ENCODE data around the gene CDH13.
A peak's percentile ranks its signal among the peaks of the same experiment; 100 is the strongest.

CDH13 gene

DNA sequence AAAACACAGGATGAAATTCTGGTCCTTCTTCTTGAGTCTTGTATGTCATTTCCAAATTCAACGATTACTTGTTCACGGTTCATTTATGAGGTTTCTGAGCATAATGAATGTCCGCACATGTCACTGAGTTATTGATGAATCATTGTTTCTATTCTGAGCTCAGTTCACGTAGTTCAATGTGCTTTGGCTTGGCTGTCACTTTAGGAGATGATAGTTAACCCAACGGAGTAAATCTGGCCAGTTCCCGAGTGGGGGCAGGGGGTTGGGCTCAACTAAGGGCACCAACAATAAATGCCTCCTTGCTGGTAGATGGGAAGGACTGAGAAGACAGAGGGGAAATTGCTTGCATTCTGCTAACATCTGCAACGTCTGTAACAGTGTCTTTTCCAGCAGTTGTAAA lies 941.6 kb downstream of the CDH13 start:
- no peak overlapping the region for H3K4me3 ChIP-seq (ENCODE audit: low read length)
- H3K4me2 ChIP-seq (ENCODE audit: low read length), result no peak overlapping the region
- H3K23ac ChIP-seq (ENCODE audit: low read length), result no peak overlapping the region
- no peaks in the 10 kb centered on the region for H3K36me3 ChIP-seq (ENCODE audit: control insufficient read depth, insufficient read depth, low read length)
- no peaks in the 10 kb centered on the region for H3K4me1 ChIP-seq (ENCODE audit: control insufficient read depth, low read depth, low read length)
- H3K18ac ChIP-seq (ENCODE audit: low read length), result no peak overlapping the region
- no peak overlapping the region for H3K27ac ChIP-seq (ENCODE audit: low read depth, low read length)
- H3K79me2 ChIP-seq (ENCODE audit: control insufficient read depth, insufficient read depth, low read length), result no peaks in the 10 kb centered on the region
- H4K5ac ChIP-seq (ENCODE audit: low read length), result no peak overlapping the region
- no peak for DNase-seq
- H3K56ac ChIP-seq (ENCODE audit: low read length), result no peak overlapping the region
- H2AK5ac ChIP-seq (ENCODE audit: low read length), result no peak overlapping the region
- no peak overlapping the region for H3K9ac ChIP-seq (ENCODE audit: low read length)
- no peaks in the 10 kb centered on the region for H3K79me1 ChIP-seq (ENCODE audit: low read length)
- H3K27me3 ChIP-seq (ENCODE audit: insufficient read depth, low read length, poor library complexity), result no peaks in the 10 kb centered on the region
- no peak overlapping the region for H2BK15ac ChIP-seq (replicated peaks; ENCODE audit: low read depth)
- H2BK5ac ChIP-seq (ENCODE audit: low read length), result no peak overlapping the region
- no peak overlapping the region for H4K8ac ChIP-seq (ENCODE audit: low read depth, low read length)
- WGBS (ENCODE audit: extremely low coverage, insufficient coverage, low lambda C conversion rate), result no CpG with 5 or more reads among the region's 7 CpGs
- H3K4ac ChIP-seq (ENCODE audit: low read depth, low read length), result no peak overlapping the region
- no peak overlapping the region for H2BK120ac ChIP-seq (ENCODE audit: low read depth, low read length)

DNA sequence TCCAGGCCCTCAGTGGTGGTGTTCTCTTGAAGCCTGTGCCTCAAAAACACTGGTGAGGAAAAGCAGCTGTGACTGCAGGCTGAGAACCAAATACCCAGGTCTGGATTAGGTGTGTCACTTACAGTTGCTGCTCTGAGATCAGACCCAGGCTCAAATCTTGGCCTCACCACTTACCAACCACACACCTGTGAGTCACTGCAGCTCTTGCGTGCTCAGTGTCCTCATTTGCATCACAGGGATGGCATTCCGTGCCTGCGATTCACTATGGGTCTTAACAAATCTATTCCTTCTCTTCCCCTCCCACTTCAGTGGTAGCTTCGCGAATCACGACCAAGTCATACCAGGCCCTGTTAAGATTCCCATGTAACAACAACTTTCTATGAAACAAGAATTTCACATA lies 947.6 kb downstream of the CDH13 start:
- Histone ChIP-seq H3K9ac (ENCODE audit: low read length) (no peak overlapping the region), H3K79me2 (ENCODE audit: control insufficient read depth, insufficient read depth, low read length) (no peaks in the 10 kb centered on the region), H2BK15ac (replicated peaks; ENCODE audit: low read depth) (no peak overlapping the region), H4K5ac (ENCODE audit: low read length) (no peak overlapping the region), H3K23ac (ENCODE audit: low read length) (no peak overlapping the region), H3K4me2 (ENCODE audit: low read length) (no peak overlapping the region), H3K4ac (ENCODE audit: low read depth, low read length) (no peak overlapping the region), H4K8ac (ENCODE audit: low read depth, low read length) (no peak overlapping the region), H3K36me3 (ENCODE audit: control insufficient read depth, insufficient read depth, low read length) (no peaks in the 10 kb centered on the region), H3K56ac (ENCODE audit: low read length) (no peak overlapping the region), H3K18ac (ENCODE audit: low read length) (no peak overlapping the region), H3K79me1 (ENCODE audit: low read length) (no peaks in the 10 kb centered on the region), H3K4me1 (ENCODE audit: control insufficient read depth, low read depth, low read length) (no peaks in the 10 kb centered on the region), H2BK120ac (ENCODE audit: low read depth, low read length) (no peak overlapping the region), H2BK5ac (ENCODE audit: low read length) (no peak overlapping the region), H2AK5ac (ENCODE audit: low read length) (no peak overlapping the region), H3K27ac (ENCODE audit: low read depth, low read length) (no peak overlapping the region), H3K27me3 (ENCODE audit: insufficient read depth, low read length, poor library complexity) (no peaks in the 10 kb centered on the region), H3K4me3 (ENCODE audit: low read length) (no peak overlapping the region)
- peak; percentile 87 for DNase-seq
- WGBS (ENCODE audit: extremely low coverage, insufficient coverage, low lambda C conversion rate), result no CpG with 5 or more reads among the region's 6 CpGs

DNA sequence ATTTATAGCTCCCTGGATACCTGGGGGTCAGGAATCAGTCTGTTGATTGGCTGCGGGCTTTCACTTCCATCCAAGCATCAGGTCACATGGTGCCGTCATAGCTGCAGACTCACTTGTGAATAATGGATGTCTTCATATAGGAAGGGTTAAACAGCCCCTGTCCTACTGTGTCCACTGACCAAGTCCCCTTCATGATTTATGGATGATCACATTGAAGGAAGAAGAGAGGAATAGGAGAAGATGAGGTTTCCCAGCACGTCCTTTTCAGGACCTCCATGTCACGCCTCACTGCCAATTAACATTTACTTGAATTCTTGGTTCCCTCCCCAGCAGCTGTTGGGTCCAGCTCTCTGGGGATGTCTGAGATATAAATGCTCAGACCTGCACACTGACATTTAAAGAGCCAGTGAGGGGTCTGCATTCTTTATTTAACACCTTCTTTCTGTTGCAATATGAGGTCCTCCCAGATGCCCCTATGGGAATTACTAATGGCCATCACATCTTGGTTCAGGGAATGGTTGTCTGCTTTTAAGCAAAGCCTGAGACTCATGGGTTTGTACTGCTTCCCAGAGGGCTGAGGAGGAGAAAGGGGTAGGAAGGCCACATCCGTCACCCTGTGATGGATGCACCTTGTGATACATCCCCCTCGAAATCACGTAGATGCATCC lies 950.4 kb downstream of the CDH13 start:
- no CpG with 5 or more reads among the region's 7 CpGs for WGBS (ENCODE audit: extremely low coverage, insufficient coverage, low lambda C conversion rate)
- H3K9ac ChIP-seq (ENCODE audit: low read length), result no peak overlapping the region
- H2BK120ac ChIP-seq (ENCODE audit: low read depth, low read length), result no peak overlapping the region
- no peak overlapping the region for H3K56ac ChIP-seq (ENCODE audit: low read length)
- no peak overlapping the region for H3K4ac ChIP-seq (ENCODE audit: low read depth, low read length)
- no peaks in the 10 kb centered on the region for H3K79me1 ChIP-seq (ENCODE audit: low read length)
- H3K18ac ChIP-seq (ENCODE audit: low read length), result no peak overlapping the region
- H2BK5ac ChIP-seq (ENCODE audit: low read length), result no peak overlapping the region
- no peak overlapping the region for H3K23ac ChIP-seq (ENCODE audit: low read length)
- no peak overlapping the region for H3K4me2 ChIP-seq (ENCODE audit: low read length)
- no peaks in the 10 kb centered on the region for H3K36me3 ChIP-seq (ENCODE audit: control insufficient read depth, insufficient read depth, low read length)
- no peak overlapping the region for H3K4me3 ChIP-seq (ENCODE audit: low read length)
- no peak overlapping the region for H2BK15ac ChIP-seq (replicated peaks; ENCODE audit: low read depth)
- H3K4me1 ChIP-seq (ENCODE audit: control insufficient read depth, low read depth, low read length), result no peaks in the 10 kb centered on the region
- no peak overlapping the region for H3K27ac ChIP-seq (ENCODE audit: low read depth, low read length)
- H3K79me2 ChIP-seq (ENCODE audit: control insufficient read depth, insufficient read depth, low read length), result no peaks in the 10 kb centered on the region
- no peak overlapping the region for H2AK5ac ChIP-seq (ENCODE audit: low read length)
- H3K27me3 ChIP-seq (ENCODE audit: insufficient read depth, low read length, poor library complexity), result no peaks in the 10 kb centered on the region
- H4K8ac ChIP-seq (ENCODE audit: low read depth, low read length), result no peak overlapping the region
- no peak for DNase-seq
- H4K5ac ChIP-seq (ENCODE audit: low read length), result no peak overlapping the region

DNA sequence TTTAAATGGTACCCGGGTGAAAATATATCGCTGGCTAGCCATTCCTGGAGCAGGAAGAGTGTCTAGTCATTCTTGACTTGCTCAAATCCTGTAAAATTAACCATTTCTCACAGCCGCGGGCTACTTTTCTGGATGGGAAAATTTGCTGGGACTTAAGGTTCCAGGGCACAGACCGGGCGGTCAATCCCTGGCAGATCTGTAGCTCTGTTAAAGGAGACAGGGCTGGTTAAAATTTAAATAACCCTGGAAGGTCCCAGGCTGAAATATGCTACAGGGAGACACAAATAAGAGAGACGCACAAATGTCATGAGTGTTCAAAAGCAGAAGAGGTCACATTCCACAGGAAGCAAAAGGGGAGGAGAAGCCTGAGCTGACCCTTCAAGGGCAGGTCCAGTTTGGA lies 951.4 kb downstream of the CDH13 start:
- Histone ChIP-seq H4K8ac (ENCODE audit: low read depth, low read length) (no peak overlapping the region), H3K4me1 (ENCODE audit: control insufficient read depth, low read depth, low read length) (no peaks in the 10 kb centered on the region), H3K36me3 (ENCODE audit: control insufficient read depth, insufficient read depth, low read length) (no peaks in the 10 kb centered on the region), H2BK15ac (replicated peaks; ENCODE audit: low read depth) (no peak overlapping the region), H3K4me2 (ENCODE audit: low read length) (no peak overlapping the region), H3K4me3 (ENCODE audit: low read length) (no peak overlapping the region), H3K4ac (ENCODE audit: low read depth, low read length) (no peak overlapping the region), H2BK5ac (ENCODE audit: low read length) (no peak overlapping the region), H2AK5ac (ENCODE audit: low read length) (no peak overlapping the region), H3K27me3 (ENCODE audit: insufficient read depth, low read length, poor library complexity) (no peaks in the 10 kb centered on the region), H3K18ac (ENCODE audit: low read length) (no peak overlapping the region), H2BK120ac (ENCODE audit: low read depth, low read length) (no peak overlapping the region), H3K56ac (ENCODE audit: low read length) (no peak overlapping the region), H3K27ac (ENCODE audit: low read depth, low read length) (no peak overlapping the region), H3K9ac (ENCODE audit: low read length) (no peak overlapping the region), H3K23ac (ENCODE audit: low read length) (no peak overlapping the region), H3K79me1 (ENCODE audit: low read length) (no peaks in the 10 kb centered on the region), H3K79me2 (ENCODE audit: control insufficient read depth, insufficient read depth, low read length) (no peaks in the 10 kb centered on the region), H4K5ac (ENCODE audit: low read length) (no peak overlapping the region)
- WGBS (ENCODE audit: extremely low coverage, insufficient coverage, low lambda C conversion rate), result no CpG with 5 or more reads among the region's 7 CpGs
- DNase-seq, result no peak

DNA sequence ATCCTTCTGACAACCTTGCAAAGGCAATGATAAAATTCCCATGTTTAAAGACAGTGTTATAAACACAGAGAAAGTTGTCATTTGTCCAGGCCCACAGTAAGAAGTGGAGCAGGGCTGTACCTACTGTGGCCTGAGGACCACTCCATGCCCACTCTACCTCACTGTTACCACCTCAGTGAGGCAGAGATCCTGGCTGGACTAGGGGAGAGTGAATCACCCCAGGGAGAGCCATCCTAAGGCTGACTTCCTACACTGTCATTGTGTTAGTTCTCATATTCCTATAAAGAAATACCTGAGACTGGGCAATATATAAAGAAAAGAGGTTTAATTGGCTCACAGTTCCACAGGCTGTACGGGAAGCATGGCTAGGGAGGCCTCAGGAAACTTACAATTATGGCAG lies 952.3 kb downstream of the CDH13 start:
- WGBS (ENCODE audit: extremely low coverage, insufficient coverage, low lambda C conversion rate), result no CpG with 5 or more reads among the region's 1 CpG
- Histone ChIP-seq H2BK120ac (ENCODE audit: low read depth, low read length) (no peak overlapping the region), H3K27me3 (ENCODE audit: insufficient read depth, low read length, poor library complexity) (no peaks in the 10 kb centered on the region), H2AK5ac (ENCODE audit: low read length) (no peak overlapping the region), H4K8ac (ENCODE audit: low read depth, low read length) (no peak overlapping the region), H3K18ac (ENCODE audit: low read length) (no peak overlapping the region), H3K27ac (ENCODE audit: low read depth, low read length) (no peak overlapping the region), H3K4me3 (ENCODE audit: low read length) (no peak overlapping the region), H3K56ac (ENCODE audit: low read length) (no peak overlapping the region), H3K9ac (ENCODE audit: low read length) (no peak overlapping the region), H3K4me2 (ENCODE audit: low read length) (no peak overlapping the region), H2BK5ac (ENCODE audit: low read length) (no peak overlapping the region), H3K36me3 (ENCODE audit: control insufficient read depth, insufficient read depth, low read length) (no peaks in the 10 kb centered on the region), H3K4ac (ENCODE audit: low read depth, low read length) (no peak overlapping the region), H3K79me2 (ENCODE audit: control insufficient read depth, insufficient read depth, low read length) (no peaks in the 10 kb centered on the region), H3K4me1 (ENCODE audit: control insufficient read depth, low read depth, low read length) (no peaks in the 10 kb centered on the region), H2BK15ac (replicated peaks; ENCODE audit: low read depth) (no peak overlapping the region), H4K5ac (ENCODE audit: low read length) (no peak overlapping the region), H3K23ac (ENCODE audit: low read length) (no peak overlapping the region), H3K79me1 (ENCODE audit: low read length) (no peaks in the 10 kb centered on the region)
- DNase-seq, result no peak

DNA sequence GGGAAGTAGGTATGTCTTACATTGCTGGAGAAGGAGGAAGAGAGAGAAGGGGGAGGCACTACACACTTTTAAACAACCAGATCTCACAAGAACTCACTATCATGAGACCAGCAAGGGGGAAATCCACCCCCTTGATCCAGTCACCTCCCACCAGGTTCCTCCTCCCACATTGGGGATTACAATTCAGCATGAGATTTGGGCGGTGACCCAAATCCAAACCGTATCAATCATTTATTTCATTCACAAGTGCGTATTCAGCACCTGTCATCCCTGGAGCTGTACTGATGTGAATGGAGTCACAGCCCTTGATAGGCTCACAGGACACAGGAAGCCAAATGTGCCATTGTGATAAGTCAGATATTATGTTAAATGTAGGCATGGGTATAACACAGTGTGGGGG lies 952.7 kb downstream of the CDH13 start:
- Histone ChIP-seq H3K18ac (ENCODE audit: low read length) (no peak overlapping the region), H3K27me3 (ENCODE audit: insufficient read depth, low read length, poor library complexity) (no peaks in the 10 kb centered on the region), H3K36me3 (ENCODE audit: control insufficient read depth, insufficient read depth, low read length) (no peaks in the 10 kb centered on the region)

More for the DNA sequence above, 952.7 kb downstream of the CDH13 start:
- no peak overlapping the region for H3K4me3 ChIP-seq (ENCODE audit: low read length)
- H3K79me2 ChIP-seq (ENCODE audit: control insufficient read depth, insufficient read depth, low read length), result no peaks in the 10 kb centered on the region
- no CpG with 5 or more reads among the region's 3 CpGs for WGBS (ENCODE audit: extremely low coverage, insufficient coverage, low lambda C conversion rate)
- H3K23ac ChIP-seq (ENCODE audit: low read length), result no peak overlapping the region
- H3K4ac ChIP-seq (ENCODE audit: low read depth, low read length), result no peak overlapping the region
- no peak overlapping the region for H2AK5ac ChIP-seq (ENCODE audit: low read length)
- no peak overlapping the region for H2BK120ac ChIP-seq (ENCODE audit: low read depth, low read length)
- H3K27ac ChIP-seq (ENCODE audit: low read depth, low read length), result no peak overlapping the region
- H3K9ac ChIP-seq (ENCODE audit: low read length), result no peak overlapping the region
- H4K5ac ChIP-seq (ENCODE audit: low read length), result no peak overlapping the region
- H3K4me2 ChIP-seq (ENCODE audit: low read length), result no peak overlapping the region
- H4K8ac ChIP-seq (ENCODE audit: low read depth, low read length), result no peak overlapping the region
- no peaks in the 10 kb centered on the region for H3K79me1 ChIP-seq (ENCODE audit: low read length)
- H3K56ac ChIP-seq (ENCODE audit: low read length), result no peak overlapping the region
- DNase-seq, result no peak
- no peaks in the 10 kb centered on the region for H3K4me1 ChIP-seq (ENCODE audit: control insufficient read depth, low read depth, low read length)
- H2BK5ac ChIP-seq (ENCODE audit: low read length), result no peak overlapping the region
- H2BK15ac ChIP-seq (replicated peaks; ENCODE audit: low read depth), result no peak overlapping the region

All from mesendoderm (in vitro differentiated cells).